Measurements from ENCODE around the gene LGALS9.
"Not testable (repeated sequence)": the region's sequence is repeated elsewhere in the genome, so short reads cannot be mapped to it uniquely, and the experiment has no call there.

LGALS9 gene

DNA sequence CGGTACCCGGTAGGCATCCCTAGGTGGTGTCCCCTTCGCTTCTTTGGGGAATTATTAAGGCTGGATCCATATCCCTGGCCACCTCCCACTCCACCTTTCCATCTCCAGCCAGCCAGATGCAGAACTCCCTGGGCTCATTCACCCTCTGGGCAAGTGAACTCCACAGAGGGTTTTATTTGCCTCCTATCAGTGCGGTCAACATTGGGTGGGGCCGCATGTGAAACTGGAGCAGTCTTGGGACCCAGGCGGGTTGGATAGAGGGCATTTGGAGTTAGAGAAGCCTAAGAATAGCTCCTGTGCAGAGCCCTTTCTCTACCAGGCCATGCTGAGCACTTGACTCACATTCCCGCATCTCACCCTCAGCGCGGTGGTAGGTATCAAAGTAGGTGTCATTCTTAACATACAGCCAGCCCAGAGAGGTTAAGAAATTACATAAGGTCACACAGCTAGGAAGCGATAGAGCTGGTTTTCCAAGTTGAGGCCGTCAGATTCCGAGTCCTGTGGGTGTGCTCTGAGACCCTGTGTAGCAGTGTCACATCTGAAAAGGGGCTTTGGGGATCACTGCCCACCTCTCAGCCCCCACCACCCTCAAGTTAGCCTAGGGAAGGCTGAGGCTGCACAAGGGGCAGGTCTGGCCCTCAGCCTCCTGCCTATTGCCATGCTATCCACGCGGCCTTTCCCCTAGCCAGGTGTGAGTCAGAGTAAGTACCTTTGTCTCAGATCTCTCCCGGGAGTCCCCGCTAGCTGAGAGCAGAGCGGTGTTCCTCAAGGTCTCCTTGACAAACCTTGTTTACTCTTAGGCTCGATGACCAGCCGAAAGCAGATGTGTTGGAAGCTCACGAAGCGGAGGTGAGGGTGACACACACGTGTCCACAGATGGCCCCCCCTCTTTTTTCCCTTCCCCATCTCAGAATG lies 26.9 kb upstream of the LGALS9 start:
- no peak for DNase-seq

DNA sequence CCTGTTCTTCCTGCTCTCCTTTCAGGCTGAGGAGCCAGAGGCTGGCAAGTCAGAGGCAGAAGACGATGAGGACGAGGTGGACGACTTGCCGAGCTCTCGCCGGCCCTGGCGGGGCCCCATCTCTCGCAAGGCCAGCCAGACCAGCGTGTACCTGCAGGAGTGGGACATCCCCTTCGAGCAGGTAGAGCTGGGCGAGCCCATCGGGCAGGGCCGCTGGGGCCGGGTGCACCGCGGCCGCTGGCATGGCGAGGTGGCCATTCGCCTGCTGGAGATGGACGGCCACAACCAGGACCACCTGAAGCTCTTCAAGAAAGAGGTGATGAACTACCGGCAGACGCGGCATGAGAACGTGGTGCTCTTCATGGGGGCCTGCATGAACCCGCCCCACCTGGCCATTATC lies 25.6 kb upstream of the LGALS9 start:
- no peak for DNase-seq

GRCh38 chr17:27607521-27608091 lies 23.4 kb upstream of the LGALS9 start:
- DNase-seq: no peak

DNA sequence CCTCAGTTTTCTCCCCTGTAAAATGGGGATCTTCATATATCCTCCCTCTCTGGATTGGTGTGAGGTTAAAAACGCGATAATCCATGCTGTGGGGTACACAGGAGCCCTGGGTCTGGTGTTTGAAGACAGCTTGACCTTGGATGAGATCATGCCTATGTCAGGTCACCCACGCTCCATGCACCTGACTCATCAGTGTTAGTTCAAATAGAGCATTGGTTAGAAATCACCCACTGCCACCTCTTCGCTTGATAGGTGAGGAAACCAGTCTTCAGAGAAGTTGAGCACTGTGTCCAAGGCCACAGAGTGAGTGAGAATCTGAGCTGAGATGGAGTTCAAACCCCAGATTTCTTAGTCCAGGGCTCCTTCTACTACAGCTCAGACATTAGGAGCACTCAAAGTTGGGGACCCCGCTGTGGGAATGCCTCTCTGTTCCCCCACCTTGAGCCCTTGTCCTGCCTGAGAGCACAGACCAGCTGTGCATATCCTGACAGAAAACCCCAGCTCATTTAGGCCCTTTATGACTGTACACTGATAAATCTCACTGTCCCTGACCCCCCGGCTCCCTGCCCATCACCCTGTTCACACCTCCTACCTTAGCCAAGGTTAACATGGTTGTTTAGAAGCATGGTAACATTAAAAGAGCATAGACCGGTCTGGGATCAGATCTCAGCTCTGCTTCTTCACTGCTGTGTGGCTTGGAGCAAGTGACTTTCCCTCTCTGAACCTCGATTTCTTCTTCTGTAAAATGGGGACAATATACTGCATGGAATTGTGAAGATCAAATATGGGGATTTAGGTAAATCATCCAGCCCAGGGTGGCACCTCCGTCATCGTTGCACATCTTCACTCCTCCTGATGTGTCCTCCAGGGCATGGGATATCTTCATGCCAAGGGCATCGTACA lies 22.4 kb upstream of the LGALS9 start:
- DNase-seq: no peak

DNA sequence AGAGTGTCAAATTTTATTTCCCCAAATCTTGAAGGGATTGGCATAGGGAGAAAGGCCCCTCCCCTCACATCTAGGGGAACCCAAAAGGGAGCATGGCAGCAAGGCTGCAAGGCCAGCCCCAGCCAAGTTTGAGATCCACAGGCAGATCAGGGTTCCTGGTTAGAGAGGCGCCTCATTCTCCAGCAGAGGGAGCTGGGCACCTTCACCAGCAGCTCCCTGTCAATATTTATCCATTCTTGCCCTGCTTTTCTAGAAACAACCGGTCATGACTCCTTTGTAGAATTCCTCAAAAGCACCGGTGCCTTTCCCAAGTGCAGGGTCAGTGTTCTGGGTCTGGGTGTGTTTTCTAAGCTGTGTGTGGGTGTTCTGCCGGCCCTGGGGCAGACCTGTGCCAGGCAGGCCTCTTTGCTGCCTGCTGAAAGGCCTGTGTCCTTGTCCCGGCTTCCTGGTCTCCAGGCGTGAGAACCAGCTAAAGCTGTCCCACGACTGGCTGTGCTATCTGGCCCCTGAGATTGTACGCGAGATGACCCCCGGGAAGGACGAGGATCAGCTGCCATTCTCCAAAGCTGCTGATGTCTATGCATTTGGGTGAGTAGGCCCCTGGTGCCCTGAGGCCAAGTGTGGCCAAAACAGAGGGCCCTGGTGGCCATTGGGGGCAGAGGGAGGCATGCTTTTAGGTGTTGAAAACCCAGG lies 21.2 kb upstream of the LGALS9 start:
- DNase-seq: no peak

DNA sequence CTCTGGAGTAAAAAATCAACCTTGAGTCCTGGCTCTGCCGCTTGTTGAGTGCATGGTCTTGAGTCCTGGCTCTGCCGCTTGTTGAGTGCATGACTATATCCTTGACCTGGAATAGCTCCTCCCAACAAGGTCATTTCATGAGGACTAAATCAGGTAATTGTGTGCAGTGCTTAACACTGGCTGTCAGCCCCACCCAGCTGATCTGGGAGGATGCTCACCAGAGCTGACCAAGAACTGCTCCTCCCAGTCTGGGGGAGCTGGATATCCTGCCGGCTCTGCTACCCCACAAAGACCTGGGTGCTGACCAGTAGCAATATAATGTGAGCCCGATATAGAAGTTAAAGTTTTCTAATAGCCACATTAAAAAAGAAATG lies 20.7 kb upstream of the LGALS9 start:
- no peak for DNase-seq

DNA sequence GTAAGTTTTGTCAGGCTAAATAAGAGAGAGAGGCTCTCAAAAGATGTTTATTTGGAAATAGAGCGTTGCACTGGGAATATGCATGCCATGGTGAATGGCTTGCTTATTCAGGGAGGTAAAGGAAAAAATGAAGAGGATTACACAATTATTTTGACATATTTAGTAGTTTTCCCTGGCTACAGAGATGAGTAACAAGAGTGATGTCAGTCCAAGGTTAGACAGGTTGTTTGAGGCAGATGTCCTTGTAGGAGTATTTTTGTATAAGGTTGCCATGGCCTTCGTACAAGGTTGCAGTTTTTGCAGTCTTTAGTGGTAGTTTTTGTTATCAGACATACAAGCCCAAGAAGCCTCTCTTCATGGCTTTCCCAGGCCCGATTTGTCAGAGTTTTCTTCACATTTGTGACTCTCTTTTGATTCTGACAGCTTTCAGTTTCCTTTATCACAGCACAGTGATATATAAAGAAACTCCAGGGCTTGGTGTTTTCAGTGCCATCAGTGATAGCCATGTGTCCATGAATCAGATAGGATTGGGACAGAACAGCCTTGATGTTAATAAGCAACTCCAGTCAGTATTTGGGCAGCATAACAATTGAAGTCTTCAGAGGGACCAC lies 18.7 kb upstream of the LGALS9 start:
- no peak for DNase-seq

- no peak for DNase-seq
These were observed 17.6 kb upstream of the LGALS9 start for GRCh38 chr17:27613433-27613832.

- no peak for DNase-seq
These were observed 15.9 kb upstream of the LGALS9 start for GRCh38 chr17:27615121-27615520.

DNA sequence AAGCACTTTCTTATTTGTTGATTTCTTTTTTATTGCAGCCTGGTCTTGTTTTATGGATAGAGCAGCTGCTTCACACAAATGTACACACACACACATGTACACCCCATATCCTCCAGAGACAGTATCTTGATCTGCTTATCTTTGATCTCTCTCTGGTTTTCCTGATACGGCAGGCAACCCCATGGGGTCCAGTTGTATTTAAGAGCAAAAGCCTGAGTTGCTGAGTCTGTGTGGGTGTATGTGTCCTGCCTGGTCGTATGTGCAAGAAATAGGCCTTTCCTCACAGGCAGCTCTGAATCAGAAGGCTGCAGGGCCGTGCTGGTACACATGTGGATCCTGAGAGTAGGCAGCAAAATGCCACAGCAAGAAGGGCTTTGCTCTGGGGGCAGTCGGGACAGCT lies 14.6 kb upstream of the LGALS9 start:
- no peak for DNase-seq

GRCh38 chr17:27618417-27618816 lies 12.6 kb upstream of the LGALS9 start:
- no peak for DNase-seq

- DNase-seq: no peak
These were observed 10.3 kb upstream of the LGALS9 start for GRCh38 chr17:27620721-27621120.

- no peak for DNase-seq
These were observed 9.5 kb upstream of the LGALS9 start for GRCh38 chr17:27621536-27621935.

GRCh38 chr17:27621942-27622559 lies 8.9 kb upstream of the LGALS9 start:
- no peak for DNase-seq

DNA sequence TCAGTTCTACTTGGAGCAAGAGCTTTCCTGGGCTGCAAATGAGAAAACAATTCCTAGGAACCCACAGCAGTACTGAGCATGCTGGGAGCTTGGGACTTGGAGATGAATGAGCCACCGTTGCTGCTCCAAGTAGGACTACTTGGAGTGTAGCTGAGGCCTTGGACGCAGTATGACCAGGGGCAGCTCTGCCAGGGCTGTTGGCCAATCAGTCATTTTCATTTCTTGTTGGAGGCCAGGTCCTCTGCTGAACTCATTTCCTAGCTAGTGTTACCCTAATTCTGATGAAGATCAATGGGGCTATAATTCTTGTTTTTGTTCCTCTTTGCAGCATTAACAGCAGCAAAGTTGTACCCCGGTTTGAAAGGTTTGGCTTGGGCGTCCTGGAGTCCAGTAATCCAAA lies 8.0 kb upstream of the LGALS9 start:
- DNase-seq: no peak

- DNase-seq: no peak
These were observed 7.4 kb upstream of the LGALS9 start for GRCh38 chr17:27623614-27624013.

DNA sequence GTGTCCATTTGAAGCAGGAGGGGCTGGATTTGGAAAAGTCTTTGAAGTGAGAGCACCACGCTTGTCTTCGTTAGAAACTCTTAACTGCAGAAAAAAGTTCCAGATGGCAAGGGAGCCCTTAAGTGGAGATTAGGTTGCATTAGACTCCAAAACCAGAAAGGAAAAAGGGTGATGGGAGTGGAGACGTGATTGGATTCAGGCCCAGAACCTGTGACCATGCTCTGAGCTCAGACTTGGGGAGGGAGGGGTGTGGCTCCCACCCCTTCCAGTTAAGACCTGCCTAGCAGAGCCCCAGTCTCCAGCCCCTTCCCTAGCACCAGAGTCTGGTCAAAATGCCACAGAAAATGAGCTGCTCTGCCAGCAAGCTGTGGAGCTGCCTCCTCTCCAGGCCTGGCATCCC lies 6.4 kb upstream of the LGALS9 start:
- DNase-seq: no peak

- DNase-seq: no peak
These were observed 5.1 kb upstream of the LGALS9 start for GRCh38 chr17:27625856-27626255.

DNA sequence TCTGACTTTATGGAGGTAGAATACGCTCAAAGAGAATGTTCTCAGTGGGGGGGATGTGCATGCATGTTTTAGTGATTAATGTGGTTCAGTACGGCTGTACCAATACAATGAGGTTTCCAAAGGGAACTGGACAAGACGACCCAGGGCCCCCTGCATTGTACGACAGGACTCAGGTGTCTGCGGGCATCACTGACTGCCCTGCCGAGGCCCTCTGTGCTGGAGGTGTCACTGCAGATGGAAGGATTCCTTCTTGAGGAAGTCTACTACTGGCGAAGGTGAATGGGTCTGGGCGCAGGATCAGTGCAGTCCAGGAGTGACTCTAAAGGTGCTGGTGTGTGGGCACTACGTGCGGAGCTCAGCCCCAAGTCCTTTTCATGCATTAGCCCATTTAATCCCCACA lies 3.5 kb upstream of the LGALS9 start:
- no peak for DNase-seq

GRCh38 chr17:27628376-27628775 lies 2.6 kb upstream of the LGALS9 start:
- DNase-seq: no peak

- DNase-seq: not testable (repeated sequence)
These were observed 1.7 kb upstream of the LGALS9 start for GRCh38 chr17:27629260-27629659.

GRCh38 chr17:27631411-27631760 lies 398 bp downstream of the LGALS9 start:
- no peak for DNase-seq
